ENCODE data around the gene JAK2. TPM values are rescaled to one million over a fixed set of nuclear protein-coding genes. Genes with fewer than 3 reads are reported as not detected.

The JAK2 gene
- total RNA-seq, 2 donors from 2014 or later: 7.0 to 14.8 TPM

DNA sequence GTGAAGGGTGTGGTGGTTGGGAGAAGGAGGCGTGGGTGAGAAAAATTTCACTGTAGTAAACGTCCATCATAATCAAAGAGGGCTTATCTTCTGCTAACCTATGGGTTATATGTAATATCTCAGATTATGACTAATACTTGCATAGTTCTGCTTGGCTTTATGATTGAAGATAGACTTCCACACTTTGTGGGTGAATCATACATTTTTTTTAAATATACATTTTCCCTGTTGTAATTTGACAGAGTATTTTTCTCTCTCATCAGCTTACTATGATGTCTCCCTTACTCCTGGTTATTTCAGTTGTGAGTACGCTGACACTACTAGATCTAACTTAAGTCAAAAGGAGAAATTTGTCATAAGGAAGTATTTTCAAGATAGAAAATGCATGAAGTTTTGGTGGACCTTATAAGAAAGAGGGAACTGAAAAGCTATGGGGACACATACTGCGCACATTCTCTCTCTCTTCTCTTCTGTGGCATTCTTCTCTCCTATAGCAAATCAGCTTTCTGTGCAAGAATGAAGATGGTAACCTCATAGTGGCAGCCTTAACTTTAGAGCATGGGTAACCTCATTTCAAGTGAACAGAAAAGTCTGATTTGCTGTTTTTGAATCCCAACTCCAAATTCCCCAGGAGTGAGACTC, 4.9 kb upstream of the JAK2 start:
- Histone ChIP-seq H3K27me3 (no peaks in the 10 kb centered on the region), H3K9ac (ENCODE audit: low read depth in 2 of 2, low read length in 2 of 2) (no peak overlapping the region), H3K4me1 (no peaks in the 10 kb centered on the region), H3K36me3 (no peaks in the 10 kb centered on the region), H3K27ac (no peak overlapping the region), H3K9me3 (no peaks in the 10 kb centered on the region), H3K4me3 (no peak overlapping the region)
- DNase-seq: no peak
- intact Hi-C loops (cut with DNase I): loop anchor here (10.0 kb wide), 3 partner anchors 185 to 445 kb away; partner anchors contain the start of genes CDC37L1 and RCL1
- TF ChIP-seq, protein P1, sequence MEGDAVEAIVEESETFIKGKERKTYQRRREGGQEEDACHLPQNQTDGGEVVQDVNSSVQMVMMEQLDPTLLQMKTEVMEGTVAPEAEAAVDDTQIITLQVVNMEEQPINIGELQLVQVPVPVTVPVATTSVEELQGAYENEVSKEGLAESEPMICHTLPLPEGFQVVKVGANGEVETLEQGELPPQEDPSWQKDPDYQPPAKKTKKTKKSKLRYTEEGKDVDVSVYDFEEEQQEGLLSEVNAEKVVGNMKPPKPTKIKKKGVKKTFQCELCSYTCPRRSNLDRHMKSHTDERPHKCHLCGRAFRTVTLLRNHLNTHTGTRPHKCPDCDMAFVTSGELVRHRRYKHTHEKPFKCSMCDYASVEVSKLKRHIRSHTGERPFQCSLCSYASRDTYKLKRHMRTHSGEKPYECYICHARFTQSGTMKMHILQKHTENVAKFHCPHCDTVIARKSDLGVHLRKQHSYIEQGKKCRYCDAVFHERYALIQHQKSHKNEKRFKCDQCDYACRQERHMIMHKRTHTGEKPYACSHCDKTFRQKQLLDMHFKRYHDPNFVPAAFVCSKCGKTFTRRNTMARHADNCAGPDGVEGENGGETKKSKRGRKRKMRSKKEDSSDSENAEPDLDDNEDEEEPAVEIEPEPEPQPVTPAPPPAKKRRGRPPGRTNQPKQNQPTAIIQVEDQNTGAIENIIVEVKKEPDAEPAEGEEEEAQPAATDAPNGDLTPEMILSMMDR (IDR thresholded peaks at IDR 0.05): no peak

DNA sequence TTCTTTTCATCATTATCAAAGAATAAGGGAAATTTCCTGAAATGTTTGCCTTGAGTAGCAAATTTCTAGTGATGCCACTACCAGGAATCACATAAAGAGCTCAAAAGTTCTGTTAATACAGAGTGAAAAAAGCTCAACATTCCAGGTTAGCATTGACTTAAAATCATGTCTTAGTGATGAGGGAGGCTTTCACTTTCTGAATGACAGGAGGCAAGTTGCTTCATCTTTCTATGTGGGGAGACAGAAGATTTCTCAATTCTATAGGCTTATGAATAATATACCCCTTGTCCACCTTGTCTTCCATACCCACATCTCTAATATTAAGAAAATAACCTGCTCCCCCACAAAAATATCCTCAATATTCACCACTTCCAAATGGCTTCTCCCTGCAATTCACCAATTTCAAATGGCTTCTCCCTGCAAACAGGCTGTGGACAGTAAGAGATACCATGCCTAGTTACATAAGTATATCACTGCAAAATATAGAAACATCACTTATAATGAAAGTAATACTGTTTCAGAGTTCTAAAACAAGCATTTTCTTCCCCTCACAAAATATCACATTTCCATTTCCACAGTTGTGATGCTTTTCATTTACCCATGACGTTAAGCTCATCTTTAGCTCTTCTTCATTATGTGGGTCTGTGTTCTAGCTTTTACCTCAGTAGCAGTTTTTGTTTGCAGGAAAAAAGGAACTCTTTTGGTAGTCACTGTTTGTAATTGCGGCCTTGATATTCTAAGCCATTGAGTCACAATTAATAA, 2.2 kb upstream of the JAK2 start:
- TF ChIP-seq, protein P1 (IDR thresholded peaks at IDR 0.05): no peak
- H3K36me3 ChIP-seq: no peaks in the 10 kb centered on the region
- intact Hi-C loops (cut with DNase I): loop anchor here (10.0 kb wide), 3 partner anchors 188 to 442 kb away; partner anchors contain the start of genes CDC37L1 and RCL1
- H3K9ac ChIP-seq (ENCODE audit: low read depth in 2 of 2, low read length in 2 of 2): no peak overlapping the region
- no peak overlapping the region for H3K4me3 ChIP-seq
- H3K4me1 ChIP-seq: no peaks in the 10 kb centered on the region
- no peaks in the 10 kb centered on the region for H3K9me3 ChIP-seq
- H3K27me3 ChIP-seq: no peaks in the 10 kb centered on the region
- no peak overlapping the region for H3K27ac ChIP-seq
- no peak for DNase-seq

DNA sequence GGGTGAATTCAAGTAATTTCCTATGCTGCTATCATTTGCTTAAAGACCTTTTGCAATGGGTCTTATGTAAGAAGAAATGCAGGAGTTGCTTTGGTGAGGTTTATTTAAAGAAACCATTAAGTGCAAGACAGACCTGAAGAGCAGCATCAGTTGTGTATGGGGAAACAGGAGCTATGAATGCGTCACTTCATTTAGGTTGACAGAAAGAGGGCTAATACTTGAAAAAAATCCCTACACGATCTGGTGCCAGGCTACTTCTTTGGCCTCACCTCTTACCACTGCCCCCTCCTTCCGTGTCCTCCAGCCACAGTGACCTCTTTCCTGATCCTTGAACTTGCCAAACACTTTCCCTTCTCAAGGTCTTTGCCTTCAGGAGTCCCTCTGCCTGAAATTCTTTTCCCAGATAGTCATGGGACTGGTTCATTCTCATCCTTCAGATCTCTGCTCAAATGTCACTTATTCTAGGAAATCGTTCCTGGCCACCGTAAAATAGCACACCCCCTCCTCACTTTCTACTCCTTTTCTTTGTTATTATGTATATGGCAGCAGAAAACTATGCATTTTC, 1.4 kb upstream of the JAK2 start:
- TF ChIP-seq, protein P1 (IDR thresholded peaks at IDR 0.05): no peak
- Histone ChIP-seq H3K4me1 (no peaks in the 10 kb centered on the region), H3K9me3 (no peaks in the 10 kb centered on the region), H3K36me3 (no peaks in the 10 kb centered on the region), H3K27me3 (no peaks in the 10 kb centered on the region), H3K27ac (peak overlapping the region; percentile 99), H3K9ac (ENCODE audit: low read depth in 2 of 2, low read length in 2 of 2) (peak overlapping the region in 1 of 2 donors; percentile 90), H3K4me3 (peak overlapping the region; percentile 68)
- DNase-seq: no peak
- intact Hi-C loops (cut with DNase I): loop anchor here (10.0 kb wide), 3 partner anchors 189 to 441 kb away; partner anchors contain the start of genes CDC37L1 and RCL1

DNA sequence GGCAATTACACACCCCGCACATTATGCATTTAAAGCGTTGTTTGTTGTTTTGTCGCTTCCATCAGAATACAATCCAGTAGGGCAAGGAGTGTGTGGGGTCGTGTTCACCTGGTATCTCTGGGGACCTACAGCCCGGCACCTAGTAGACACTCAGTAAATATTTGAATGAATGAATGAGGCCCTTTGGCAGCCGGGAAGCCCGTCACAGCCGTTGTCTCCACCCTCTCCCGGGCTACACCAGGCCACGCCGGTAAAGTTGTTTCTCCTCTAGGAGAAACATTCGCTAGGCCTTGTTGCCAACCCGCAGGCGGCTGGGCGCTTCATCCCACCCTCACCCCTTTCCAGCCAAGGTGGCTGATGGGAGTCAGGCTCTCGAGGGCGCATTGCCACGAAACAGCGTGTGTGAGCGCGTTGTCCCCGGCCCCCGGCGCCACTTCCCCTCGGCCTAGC, 876 bp upstream of the JAK2 start:
- Histone ChIP-seq H3K27me3 (no peaks in the 10 kb centered on the region), H3K9ac (ENCODE audit: low read depth in 2 of 2, low read length in 2 of 2) (peak overlapping the region; percentile 90 to 95), H3K4me1 (no peaks in the 10 kb centered on the region), H3K4me3 (peak overlapping the region; percentile 68), H3K27ac (peak overlapping the region; percentile 99), H3K36me3 (no peaks in the 10 kb centered on the region), H3K9me3 (no peaks in the 10 kb centered on the region)
- peak; percentile 59 for DNase-seq
- TF ChIP-seq, protein P1 (IDR thresholded peaks at IDR 0.05): no peak
- intact Hi-C loops (cut with DNase I): loop anchor here (10.0 kb wide), 3 partner anchors 189 to 441 kb away; partner anchors contain the start of genes CDC37L1 and RCL1

Data from colonic mucosa (tissue), 4 donors.